K562 (cell line): ENCODE results near the gene NLGN3. TPM values are rescaled to one million over a fixed set of nuclear protein-coding genes. Genes with fewer than 3 reads are reported as not detected.
A peak's percentile ranks its signal among the peaks of the same experiment; 100 is the strongest.

Experiments
- EGR1 ChIP-seq: fragments of 450-650 bp; conservative IDR thresholded peaks from 2 replicates; pipeline ENCODE4 v1.6.1; 2017; ENCODE audit warnings: mild to moderate bottlenecking
- ELF2 ChIP-seq: fragments of 250-450 bp; sonication (Bioruptor Pico); IDR thresholded peaks from 2 replicates; pipeline ENCODE4 v1.5.0; 2021; ENCODE audit warnings: mild to moderate bottlenecking
- GABPA ChIP-seq: fragments of 200-800 bp; sonication (Bioruptor generic); conservative IDR thresholded peaks from 2 replicates; pipeline ENCODE4 v1.6.1; 2016; ENCODE audit warnings: low read depth, missing genetic modification characterization, missing compliant biosample characterization
- NR2F6 ChIP-seq: fragments of 450-650 bp; formaldehyde crosslinking; IDR thresholded peaks from 2 replicates; pipeline ENCODE4 v1.4.0; 2020; ENCODE audit warnings: mild to moderate bottlenecking
- PHTF2 ChIP-seq: fragments of 250-450 bp; sonication (Bioruptor Pico); IDR thresholded peaks from 2 replicates; pipeline ENCODE4 v1.5.0; 2021; ENCODE audit warnings: mild to moderate bottlenecking
- ZBTB7A ChIP-seq: IDR thresholded peaks from 2 replicates; pipeline ENCODE4 v1.6.1; 2011; ENCODE audit warnings: low read depth, mild to moderate bottlenecking, low read length, moderate library complexity, borderline replicate concordance; ENCODE audit not compliant: control insufficient read depth
- polyA plus RNA-seq, 8 experiments: library from polyadenylated mRNA; depleted of rRNA in 4 of 8; stranded (reverse) in 5 of 8; unstranded in 3 of 8; fragments of >200 nt; fragmentation: Nextera tagmentation in 2 of 8; fragmentation: Illumina TruSeq in 1 of 8; extraction: Ambion mirVana in 2 of 8; extraction: Trizol in 1 of 8; gene quantifications; 2 replicates each; pipeline versions ENCODE4 v1.2.1 to v1.2.3, GENCODE V29; 2011 to 2014; ENCODE audit warnings: inconsistent platforms in 1 of 8, missing spikeins in 1 of 8
- total RNA-seq, 7 experiments: library from RNA; depleted of rRNA in 6 of 7; stranded (reverse); fragments of >200 nt in 6 of 7; fragmentation: Illumina TruSeq in 2 of 7; extraction: Trizol in 2 of 7; gene quantifications; 2 replicates each; pipeline versions ENCODE4 v1.2.1 to v1.2.3, GENCODE V29; 2011 to 2021; ENCODE audit warnings: low replicate concordance in 1 of 7
- TF ChIP-seq, protein P1 (sequence below): fragments of 450-650 bp; IDR thresholded peaks from one replicate; pipeline ENCODE4 v1.6.1; 2018; ENCODE audit warnings: mild to moderate bottlenecking, moderate library complexity; ENCODE audit not compliant: partially characterized antibody
- TF ChIP-seq, protein P2 (sequence below): fragments of 450-650 bp; formaldehyde crosslinking; IDR thresholded peaks from 2 replicates; pipeline ENCODE4 v1.4.0; 2022; ENCODE audit warnings: mild to moderate bottlenecking, moderate library complexity
- TF ChIP-seq, protein P3 (sequence below), 2 experiments: fragments of 450-650 bp; formaldehyde crosslinking in 1 of 2; IDR thresholded peaks; 2 replicates each; pipeline versions ENCODE4 v1.4.0 to v1.6.1; 2014 to 2020; ENCODE audit warnings: mild to moderate bottlenecking in 2 of 2, borderline replicate concordance in 1 of 2, low read depth in 1 of 2
- TF ChIP-seq, protein P4 (sequence below): sonication (generic); formaldehyde crosslinking; IDR thresholded peaks from 2 replicates; pipeline ENCODE4 v1.8.0; 2022; ENCODE audit warnings: mild to moderate bottlenecking, missing genetic modification reagents
- TF ChIP-seq, protein P5 (sequence below): fragments of 250-450 bp; sonication (Bioruptor Pico); IDR thresholded peaks from 2 replicates; pipeline ENCODE4 v1.8.0; 2022; ENCODE audit warnings: moderate library complexity, mild to moderate bottlenecking, inconsistent platforms
- TF ChIP-seq, protein P6 (sequence below): fragments of 450-650 bp; IDR thresholded peaks from 2 replicates; pipeline ENCODE4 v1.6.1; 2016; ENCODE audit warnings: low read depth, mild to moderate bottlenecking, moderate library complexity

NLGN3 gene
- total and polyA plus RNA-seq, 9 of the 15 experiments (the other 6 are each of a cell fraction or from before 2014, with no cell fraction given): 0.03 to 0.86 (median 0.25) TPM

DNA sequence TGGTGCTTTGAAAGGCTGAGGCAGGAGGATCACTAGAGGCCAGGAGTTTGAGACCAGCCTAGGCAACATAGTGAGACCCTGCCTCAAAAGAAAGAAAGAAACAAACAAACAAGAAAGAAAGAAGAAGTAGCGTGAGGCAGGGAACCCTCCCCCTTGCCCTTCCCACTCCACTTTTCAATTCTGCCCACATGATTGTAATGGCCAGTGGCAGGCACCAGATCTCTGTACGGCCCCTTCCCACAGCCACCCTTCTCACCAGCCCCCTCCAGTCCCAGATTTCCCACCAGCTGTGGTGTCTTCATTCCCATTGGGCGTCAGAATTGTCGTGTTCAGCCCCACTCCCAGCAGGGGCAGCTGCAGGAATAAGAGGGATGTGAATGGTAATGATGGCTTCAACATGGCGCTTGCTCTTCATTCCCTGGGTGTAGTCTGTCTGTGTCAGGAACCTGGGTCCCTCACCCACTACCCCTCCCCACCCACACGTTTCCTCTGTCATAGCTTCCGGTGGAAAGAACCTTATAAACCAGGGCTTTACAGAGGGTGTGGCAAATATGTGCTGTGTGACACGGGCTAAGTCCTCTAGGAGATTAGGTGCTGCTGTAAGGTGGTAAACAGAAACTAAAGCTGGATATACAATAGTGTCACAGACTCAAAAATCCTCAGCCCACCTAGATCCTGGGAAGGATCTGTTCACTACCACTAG, 33.3 kb upstream of the NLGN3 start, which contains the start of gene IL2RG (continued):
- TF ChIP-seq EGR1: peak; percentile 76
- TF ChIP-seq, protein P1, sequence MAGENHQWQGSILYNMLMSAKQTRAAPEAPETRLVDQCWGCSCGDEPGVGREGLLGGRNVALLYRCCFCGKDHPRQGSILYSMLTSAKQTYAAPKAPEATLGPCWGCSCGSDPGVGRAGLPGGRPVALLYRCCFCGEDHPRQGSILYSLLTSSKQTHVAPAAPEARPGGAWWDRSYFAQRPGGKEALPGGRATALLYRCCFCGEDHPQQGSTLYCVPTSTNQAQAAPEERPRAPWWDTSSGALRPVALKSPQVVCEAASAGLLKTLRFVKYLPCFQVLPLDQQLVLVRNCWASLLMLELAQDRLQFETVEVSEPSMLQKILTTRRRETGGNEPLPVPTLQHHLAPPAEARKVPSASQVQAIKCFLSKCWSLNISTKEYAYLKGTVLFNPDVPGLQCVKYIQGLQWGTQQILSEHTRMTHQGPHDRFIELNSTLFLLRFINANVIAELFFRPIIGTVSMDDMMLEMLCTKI: no peak
- TF ChIP-seq NR2F6 (CRISPR knock-in tag): no peak
- TF ChIP-seq, protein P2, sequence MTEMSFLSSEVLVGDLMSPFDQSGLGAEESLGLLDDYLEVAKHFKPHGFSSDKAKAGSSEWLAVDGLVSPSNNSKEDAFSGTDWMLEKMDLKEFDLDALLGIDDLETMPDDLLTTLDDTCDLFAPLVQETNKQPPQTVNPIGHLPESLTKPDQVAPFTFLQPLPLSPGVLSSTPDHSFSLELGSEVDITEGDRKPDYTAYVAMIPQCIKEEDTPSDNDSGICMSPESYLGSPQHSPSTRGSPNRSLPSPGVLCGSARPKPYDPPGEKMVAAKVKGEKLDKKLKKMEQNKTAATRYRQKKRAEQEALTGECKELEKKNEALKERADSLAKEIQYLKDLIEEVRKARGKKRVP (CRISPR knock-in tag): no peak
- TF ChIP-seq, protein P3, sequence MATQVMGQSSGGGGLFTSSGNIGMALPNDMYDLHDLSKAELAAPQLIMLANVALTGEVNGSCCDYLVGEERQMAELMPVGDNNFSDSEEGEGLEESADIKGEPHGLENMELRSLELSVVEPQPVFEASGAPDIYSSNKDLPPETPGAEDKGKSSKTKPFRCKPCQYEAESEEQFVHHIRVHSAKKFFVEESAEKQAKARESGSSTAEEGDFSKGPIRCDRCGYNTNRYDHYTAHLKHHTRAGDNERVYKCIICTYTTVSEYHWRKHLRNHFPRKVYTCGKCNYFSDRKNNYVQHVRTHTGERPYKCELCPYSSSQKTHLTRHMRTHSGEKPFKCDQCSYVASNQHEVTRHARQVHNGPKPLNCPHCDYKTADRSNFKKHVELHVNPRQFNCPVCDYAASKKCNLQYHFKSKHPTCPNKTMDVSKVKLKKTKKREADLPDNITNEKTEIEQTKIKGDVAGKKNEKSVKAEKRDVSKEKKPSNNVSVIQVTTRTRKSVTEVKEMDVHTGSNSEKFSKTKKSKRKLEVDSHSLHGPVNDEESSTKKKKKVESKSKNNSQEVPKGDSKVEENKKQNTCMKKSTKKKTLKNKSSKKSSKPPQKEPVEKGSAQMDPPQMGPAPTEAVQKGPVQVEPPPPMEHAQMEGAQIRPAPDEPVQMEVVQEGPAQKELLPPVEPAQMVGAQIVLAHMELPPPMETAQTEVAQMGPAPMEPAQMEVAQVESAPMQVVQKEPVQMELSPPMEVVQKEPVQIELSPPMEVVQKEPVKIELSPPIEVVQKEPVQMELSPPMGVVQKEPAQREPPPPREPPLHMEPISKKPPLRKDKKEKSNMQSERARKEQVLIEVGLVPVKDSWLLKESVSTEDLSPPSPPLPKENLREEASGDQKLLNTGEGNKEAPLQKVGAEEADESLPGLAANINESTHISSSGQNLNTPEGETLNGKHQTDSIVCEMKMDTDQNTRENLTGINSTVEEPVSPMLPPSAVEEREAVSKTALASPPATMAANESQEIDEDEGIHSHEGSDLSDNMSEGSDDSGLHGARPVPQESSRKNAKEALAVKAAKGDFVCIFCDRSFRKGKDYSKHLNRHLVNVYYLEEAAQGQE (IDR thresholded peaks at IDR 0.05; ENCODE audit: borderline replicate concordance): no peak
- TF ChIP-seq, protein P3 (CRISPR knock-in tag; IDR thresholded peaks at IDR 0.05; ENCODE audit: low read depth): no peak
- no peak for TF ChIP-seq ZBTB7A
- TF ChIP-seq, protein P4, sequence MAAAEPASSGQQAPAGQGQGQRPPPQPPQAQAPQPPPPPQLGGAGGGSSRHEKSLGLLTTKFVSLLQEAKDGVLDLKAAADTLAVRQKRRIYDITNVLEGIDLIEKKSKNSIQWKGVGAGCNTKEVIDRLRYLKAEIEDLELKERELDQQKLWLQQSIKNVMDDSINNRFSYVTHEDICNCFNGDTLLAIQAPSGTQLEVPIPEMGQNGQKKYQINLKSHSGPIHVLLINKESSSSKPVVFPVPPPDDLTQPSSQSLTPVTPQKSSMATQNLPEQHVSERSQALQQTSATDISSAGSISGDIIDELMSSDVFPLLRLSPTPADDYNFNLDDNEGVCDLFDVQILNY (CRISPR knock-in tag): no peak
- TF ChIP-seq GABPA (tag): 0 out of 2 replicates have a peak, but pooled peaks have one; percentile 38
- TF ChIP-seq, protein P5, sequence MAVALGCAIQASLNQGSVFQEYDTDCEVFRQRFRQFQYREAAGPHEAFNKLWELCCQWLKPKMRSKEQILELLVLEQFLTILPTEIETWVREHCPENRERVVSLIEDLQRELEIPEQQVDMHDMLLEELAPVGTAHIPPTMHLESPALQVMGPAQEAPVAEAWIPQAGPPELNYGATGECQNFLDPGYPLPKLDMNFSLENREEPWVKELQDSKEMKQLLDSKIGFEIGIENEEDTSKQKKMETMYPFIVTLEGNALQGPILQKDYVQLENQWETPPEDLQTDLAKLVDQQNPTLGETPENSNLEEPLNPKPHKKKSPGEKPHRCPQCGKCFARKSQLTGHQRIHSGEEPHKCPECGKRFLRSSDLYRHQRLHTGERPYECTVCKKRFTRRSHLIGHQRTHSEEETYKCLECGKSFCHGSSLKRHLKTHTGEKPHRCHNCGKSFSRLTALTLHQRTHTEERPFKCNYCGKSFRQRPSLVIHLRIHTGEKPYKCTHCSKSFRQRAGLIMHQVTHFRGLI: no peak
- TF ChIP-seq, protein P6, sequence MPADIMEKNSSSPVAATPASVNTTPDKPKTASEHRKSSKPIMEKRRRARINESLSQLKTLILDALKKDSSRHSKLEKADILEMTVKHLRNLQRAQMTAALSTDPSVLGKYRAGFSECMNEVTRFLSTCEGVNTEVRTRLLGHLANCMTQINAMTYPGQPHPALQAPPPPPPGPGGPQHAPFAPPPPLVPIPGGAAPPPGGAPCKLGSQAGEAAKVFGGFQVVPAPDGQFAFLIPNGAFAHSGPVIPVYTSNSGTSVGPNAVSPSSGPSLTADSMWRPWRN: no peak
- TF ChIP-seq ELF2: no peak
- TF ChIP-seq PHTF2: no peak
